GM20000 (cell line): Measurements from ENCODE around the gene FMN2.

ENCODE experiments used
- DNase-seq: peaks from one replicate; pipeline ENCODE4 v3.0.0; 2012; ENCODE audit warnings: low spot score
- TF ChIP-seq, protein P1 (sequence below): IDR thresholded peaks from 2 replicates; pipeline ENCODE4 v1.5.1; 2012; ENCODE audit warnings: mild to moderate bottlenecking, control low read depth; ENCODE audit errors: extremely low read depth, missing control alignments

FMN2 gene

DNA sequence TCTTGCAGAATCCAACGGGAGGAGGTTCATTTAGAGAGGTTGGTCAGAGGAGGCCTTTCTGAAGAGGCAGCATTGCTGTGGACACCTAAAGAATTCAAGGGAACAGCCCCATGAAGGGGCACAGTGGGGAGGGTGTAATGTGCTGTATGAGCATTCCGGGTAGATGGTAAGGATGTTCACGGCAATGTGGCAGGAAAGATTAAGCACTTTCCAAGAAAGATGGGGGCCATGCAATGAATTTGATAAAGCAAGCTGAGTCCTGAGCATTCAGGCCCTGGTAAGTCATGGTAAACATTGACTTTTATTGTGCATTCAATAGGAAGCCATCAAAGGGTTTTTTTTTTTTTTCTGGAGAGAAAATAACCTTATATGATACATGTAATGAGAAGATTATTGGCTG lies 353.7 kb downstream of the FMN2 start:
- TF ChIP-seq, protein P1, sequence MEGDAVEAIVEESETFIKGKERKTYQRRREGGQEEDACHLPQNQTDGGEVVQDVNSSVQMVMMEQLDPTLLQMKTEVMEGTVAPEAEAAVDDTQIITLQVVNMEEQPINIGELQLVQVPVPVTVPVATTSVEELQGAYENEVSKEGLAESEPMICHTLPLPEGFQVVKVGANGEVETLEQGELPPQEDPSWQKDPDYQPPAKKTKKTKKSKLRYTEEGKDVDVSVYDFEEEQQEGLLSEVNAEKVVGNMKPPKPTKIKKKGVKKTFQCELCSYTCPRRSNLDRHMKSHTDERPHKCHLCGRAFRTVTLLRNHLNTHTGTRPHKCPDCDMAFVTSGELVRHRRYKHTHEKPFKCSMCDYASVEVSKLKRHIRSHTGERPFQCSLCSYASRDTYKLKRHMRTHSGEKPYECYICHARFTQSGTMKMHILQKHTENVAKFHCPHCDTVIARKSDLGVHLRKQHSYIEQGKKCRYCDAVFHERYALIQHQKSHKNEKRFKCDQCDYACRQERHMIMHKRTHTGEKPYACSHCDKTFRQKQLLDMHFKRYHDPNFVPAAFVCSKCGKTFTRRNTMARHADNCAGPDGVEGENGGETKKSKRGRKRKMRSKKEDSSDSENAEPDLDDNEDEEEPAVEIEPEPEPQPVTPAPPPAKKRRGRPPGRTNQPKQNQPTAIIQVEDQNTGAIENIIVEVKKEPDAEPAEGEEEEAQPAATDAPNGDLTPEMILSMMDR, result no peak
- DNase-seq, result no peak

DNA sequence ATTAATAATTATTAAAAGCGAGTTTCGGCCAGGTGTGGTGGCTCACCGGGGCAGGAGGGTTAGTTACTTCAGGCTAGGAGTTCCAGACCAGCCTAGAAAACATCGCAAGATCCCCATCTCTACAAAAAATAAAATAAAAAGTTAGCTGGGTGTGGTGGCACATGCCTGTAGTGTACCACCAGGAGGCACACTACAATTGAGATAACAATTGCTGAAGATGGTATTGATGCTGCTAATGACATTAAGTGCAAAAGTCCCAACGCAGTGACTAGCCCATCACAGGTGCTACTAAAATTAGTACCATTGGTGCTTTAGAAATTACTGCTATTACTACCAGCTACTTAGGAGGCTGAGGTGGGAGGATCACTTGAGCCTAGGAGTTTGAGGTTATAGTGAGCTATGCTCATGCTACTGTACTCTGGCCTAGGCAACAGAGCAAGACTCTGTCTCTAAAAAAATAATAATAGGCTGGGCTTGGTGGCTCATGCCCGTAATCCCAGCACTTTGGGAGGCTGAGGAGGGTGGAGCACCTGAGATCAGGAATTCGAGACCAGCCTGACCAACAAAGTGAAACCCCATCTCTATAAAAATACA lies 363.6 kb downstream of the FMN2 start:
- TF ChIP-seq, protein P1, result peak; percentile 31

DNA sequence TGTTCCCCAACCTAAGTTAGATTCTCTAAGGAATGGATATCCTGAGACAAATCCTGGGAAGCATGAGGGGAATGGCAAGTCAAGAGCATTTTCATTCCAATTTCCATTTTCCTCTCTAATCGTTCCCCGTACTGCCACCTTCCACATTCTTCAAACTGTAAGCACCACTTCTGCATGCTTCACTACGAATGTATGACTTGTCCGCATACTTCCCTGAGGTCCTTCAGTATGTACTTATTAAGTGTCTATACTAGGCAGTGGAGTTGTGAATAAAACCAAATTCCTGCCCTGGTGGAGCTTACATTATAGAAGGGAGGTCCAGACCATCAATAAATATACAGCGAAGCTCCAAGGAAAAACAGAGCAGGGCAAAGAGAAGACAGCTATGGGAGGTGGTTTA lies 365.5 kb downstream of the FMN2 start:
- TF ChIP-seq, protein P1, result no peak
- DNase-seq, result no peak

More for the DNA sequence above, 363.6 kb downstream of the FMN2 start:
- no peak for DNase-seq

GRCh38 chr1:240462277-240462676 lies 370.6 kb downstream of the FMN2 start:
- TF ChIP-seq, protein P1, result no peak

GRCh38 chr1:240462766-240463395 lies 371.2 kb downstream of the FMN2 start:
- DNase-seq, result no peak
- TF ChIP-seq, protein P1, result no peak

More at GRCh38 chr1:240462277-240462676, 370.6 kb downstream of the FMN2 start:
- no peak for DNase-seq

DNA sequence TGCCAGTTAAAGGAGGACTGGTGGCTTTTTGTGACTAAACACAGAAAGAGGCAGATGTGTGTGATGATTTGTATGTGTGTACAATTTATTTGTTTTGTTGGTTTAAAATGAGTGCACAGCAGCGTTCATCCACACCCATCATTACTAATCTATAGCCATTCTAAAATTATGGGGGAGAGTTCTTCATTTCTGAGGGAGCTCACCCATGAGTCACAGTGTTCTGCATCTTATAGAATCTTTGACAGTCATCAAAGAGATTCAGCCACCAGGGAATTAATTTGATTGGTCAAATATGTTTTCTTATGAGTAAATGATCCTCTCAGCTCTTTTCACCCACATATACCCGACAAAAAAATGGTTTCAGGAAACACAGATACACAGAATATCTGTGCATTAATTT lies 372.4 kb downstream of the FMN2 start:
- no peak for DNase-seq
- TF ChIP-seq, protein P1, result no peak

GRCh38 chr1:240465531-240465940 lies 373.9 kb downstream of the FMN2 start:
- DNase-seq, result no peak
- TF ChIP-seq, protein P1, result no peak
